Measurements from ENCODE around the gene SAFB. TPM values are rescaled to one million over a fixed set of nuclear protein-coding genes. Genes with fewer than 3 reads are reported as not detected.

The SAFB gene
- polyA plus RNA-seq, 3 donors = 12.2 to 76.6 (median 23.1) TPM

DNA sequence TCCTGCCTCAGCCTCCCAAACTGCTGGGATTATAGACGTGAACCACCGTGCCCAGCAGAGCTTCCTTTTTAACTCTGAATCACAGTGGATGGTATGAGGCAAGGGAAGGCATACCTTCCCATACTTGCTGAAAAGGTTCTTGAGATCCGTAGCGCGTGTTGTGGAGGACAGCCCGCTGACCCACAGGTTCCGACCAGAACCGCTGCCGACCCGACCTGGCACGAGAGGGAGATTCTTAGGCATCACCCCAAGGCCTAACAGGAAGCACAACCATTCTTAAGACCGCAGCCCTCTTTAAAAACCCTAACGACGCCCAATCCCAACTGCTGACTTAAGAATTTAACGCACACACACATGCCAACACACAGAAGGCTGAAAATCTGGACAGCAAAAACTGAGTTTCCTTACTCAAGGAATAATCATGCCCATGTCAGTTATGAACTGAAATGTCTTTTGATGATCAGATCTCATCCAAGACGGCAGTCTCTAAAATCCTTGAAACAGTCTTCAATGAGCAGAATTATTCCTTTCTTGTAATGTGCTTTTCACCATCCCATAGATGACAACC is 12.9 kb upstream of the SAFB start:
- Histone ChIP-seq H3K4me3 (replicated peaks in 1 of 3; ENCODE audit: low read depth in 2 of 3, low read length in 3 of 3) (no peak overlapping the region), H3K9me3 (replicated peaks in 1 of 2; ENCODE audit: control insufficient read depth in 1 of 2, insufficient read depth in 1 of 2, low read length in 2 of 2) (no peaks in the 10 kb centered on the region), H2AFZ (ENCODE audit: insufficient read depth, low read depth, low read length, poor library complexity, severe bottlenecking) (no peak overlapping the region), H3K36me3 (replicated peaks in 1 of 2; ENCODE audit: control insufficient read depth in 1 of 2, insufficient read depth in 2 of 2, low read length in 2 of 2) (peaks cover 88 to 95% of the 10 kb centered on the region in 2 donors), H3K9ac (ENCODE audit: insufficient read depth, low read length, poor library complexity, severe bottlenecking) (no peak overlapping the region), H4K20me1 (ENCODE audit: insufficient read depth, low read length) (peaks cover 90% of the 10 kb centered on the region), H3K4me2 (replicated peaks; ENCODE audit: extremely low read depth, low read length, poor library complexity, severe bottlenecking) (no peak overlapping the region), H3K27ac (ENCODE audit: low read depth in 1 of 2, low read length in 2 of 2) (no peak overlapping the region), H3K27me3 (ENCODE audit: control insufficient read depth in 2 of 2, insufficient read depth in 2 of 2, low read length in 2 of 2) (no peaks in the 10 kb centered on the region), H3K79me2 (ENCODE audit: insufficient read depth, low read length) (peaks cover 65% of the 10 kb centered on the region), H3K4me1 (ENCODE audit: control insufficient read depth in 1 of 2, insufficient read depth in 2 of 2, low read length in 2 of 2) (no peaks in the 10 kb centered on the region)
- no peak for DNase-seq
- Mint-ChIP-seq H3K4me3 (no peak overlapping the region), H3K27ac (peak overlapping the region in 2 of 7 donors; percentile 9 to 12), H3K36me3 (peaks cover 91 to 94% of the 10 kb centered on the region in 2 donors), H3K27me3 (ENCODE audit: low read depth in 3 of 3) (no peaks in the 10 kb centered on the region), H3K9me3 (no peaks in the 10 kb centered on the region), H3K4me1 (no peaks in the 10 kb centered on the region)
- WGBS (ENCODE audit: insufficient coverage) = over 99% methylated on average over 14 of the region's 16 CpGs
- TF ChIP-seq, protein P1, sequence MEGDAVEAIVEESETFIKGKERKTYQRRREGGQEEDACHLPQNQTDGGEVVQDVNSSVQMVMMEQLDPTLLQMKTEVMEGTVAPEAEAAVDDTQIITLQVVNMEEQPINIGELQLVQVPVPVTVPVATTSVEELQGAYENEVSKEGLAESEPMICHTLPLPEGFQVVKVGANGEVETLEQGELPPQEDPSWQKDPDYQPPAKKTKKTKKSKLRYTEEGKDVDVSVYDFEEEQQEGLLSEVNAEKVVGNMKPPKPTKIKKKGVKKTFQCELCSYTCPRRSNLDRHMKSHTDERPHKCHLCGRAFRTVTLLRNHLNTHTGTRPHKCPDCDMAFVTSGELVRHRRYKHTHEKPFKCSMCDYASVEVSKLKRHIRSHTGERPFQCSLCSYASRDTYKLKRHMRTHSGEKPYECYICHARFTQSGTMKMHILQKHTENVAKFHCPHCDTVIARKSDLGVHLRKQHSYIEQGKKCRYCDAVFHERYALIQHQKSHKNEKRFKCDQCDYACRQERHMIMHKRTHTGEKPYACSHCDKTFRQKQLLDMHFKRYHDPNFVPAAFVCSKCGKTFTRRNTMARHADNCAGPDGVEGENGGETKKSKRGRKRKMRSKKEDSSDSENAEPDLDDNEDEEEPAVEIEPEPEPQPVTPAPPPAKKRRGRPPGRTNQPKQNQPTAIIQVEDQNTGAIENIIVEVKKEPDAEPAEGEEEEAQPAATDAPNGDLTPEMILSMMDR (IDR thresholded peaks at IDR 0.05) = no peak
- intact Hi-C loops (cut with micrococcal nuclease) = no loop called here

DNA sequence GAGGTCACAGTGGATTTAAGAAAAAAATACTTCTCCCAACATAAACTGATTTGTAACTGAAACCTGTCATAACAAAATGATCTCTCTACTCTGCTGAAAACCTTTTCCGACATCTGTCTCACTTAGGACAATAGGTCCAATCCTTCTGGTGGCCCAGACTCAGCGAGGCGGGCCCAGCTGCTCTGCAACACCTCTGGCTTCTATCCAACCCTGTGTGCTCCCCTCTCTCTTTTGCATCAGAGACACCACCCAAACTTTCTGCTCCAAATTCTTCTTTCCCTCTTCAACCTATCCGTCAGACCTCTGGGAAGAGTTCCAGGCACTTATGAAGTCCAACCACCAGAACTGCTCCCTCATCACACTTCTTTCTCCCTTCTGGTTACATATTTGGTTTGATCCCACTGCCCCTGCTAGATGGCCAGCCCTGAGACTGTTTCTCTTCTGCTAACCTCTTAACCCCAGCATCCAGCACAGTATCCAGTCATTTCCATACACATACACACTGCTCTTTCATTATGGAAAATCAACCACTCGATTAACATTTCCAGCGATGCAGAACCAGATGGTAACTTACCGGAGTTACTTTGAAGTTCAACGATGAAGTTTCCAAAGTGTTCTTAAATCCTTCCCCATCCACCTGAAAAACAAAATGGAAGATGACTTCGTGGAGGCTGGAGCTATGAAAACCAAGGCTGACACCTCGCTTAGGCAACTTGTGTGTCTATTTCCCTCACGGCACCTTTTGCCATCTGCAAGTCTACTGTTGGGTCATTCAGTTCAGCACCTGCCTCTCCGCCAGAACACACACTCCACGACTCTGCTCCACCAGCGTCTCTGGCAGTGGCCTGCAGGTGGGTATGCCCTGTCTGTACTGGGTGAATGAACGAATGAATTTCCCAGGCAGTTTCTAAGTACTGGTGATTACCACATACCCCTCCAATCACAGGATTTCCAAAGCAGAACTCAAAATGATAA is 9.7 kb upstream of the SAFB start:
- H3K9ac ChIP-seq (ENCODE audit: insufficient read depth, low read length, poor library complexity, severe bottlenecking) = no peak overlapping the region
- H3K27ac Mint-ChIP-seq = peak overlapping the region in 3 of 7 donors; percentile 26 to 52 (median 30)

More for the DNA sequence above, 9.7 kb upstream of the SAFB start:
- no peaks in the 10 kb centered on the region for H3K9me3 ChIP-seq (replicated peaks in 1 of 2; ENCODE audit: control insufficient read depth in 1 of 2, insufficient read depth in 1 of 2, low read length in 2 of 2)
- H3K4me1 Mint-ChIP-seq = no peaks in the 10 kb centered on the region
- WGBS (ENCODE audit: insufficient coverage) = 95% methylated on average over 11 of the region's 15 CpGs
- peaks cover 65% of the 10 kb centered on the region for H3K79me2 ChIP-seq (ENCODE audit: insufficient read depth, low read length)
- TF ChIP-seq, protein P1 (IDR thresholded peaks at IDR 0.05) = no peak
- intact Hi-C loops (cut with micrococcal nuclease) = no loop called here
- H3K27me3 ChIP-seq (ENCODE audit: control insufficient read depth in 2 of 2, insufficient read depth in 2 of 2, low read length in 2 of 2) = no peaks in the 10 kb centered on the region
- peaks cover 88 to 93% of the 10 kb centered on the region in 2 donors for H3K36me3 Mint-ChIP-seq
- no peak overlapping the region for H3K4me3 ChIP-seq (replicated peaks in 1 of 3; ENCODE audit: low read depth in 2 of 3, low read length in 3 of 3)
- H3K36me3 ChIP-seq (replicated peaks in 1 of 2; ENCODE audit: control insufficient read depth in 1 of 2, insufficient read depth in 2 of 2, low read length in 2 of 2) = peaks cover 89 to 95% of the 10 kb centered on the region in 2 donors
- no peak overlapping the region for H3K27ac ChIP-seq (ENCODE audit: low read depth in 1 of 2, low read length in 2 of 2)
- no peaks in the 10 kb centered on the region for H3K27me3 Mint-ChIP-seq (ENCODE audit: low read depth in 3 of 3)
- H3K4me1 ChIP-seq (ENCODE audit: control insufficient read depth in 1 of 2, insufficient read depth in 2 of 2, low read length in 2 of 2) = no peaks in the 10 kb centered on the region
- peaks cover 90% of the 10 kb centered on the region for H4K20me1 ChIP-seq (ENCODE audit: insufficient read depth, low read length)
- H2AFZ ChIP-seq (ENCODE audit: insufficient read depth, low read depth, low read length, poor library complexity, severe bottlenecking) = no peak overlapping the region
- H3K4me3 Mint-ChIP-seq = no peak overlapping the region
- H3K9me3 Mint-ChIP-seq = no peaks in the 10 kb centered on the region
- H3K4me2 ChIP-seq (replicated peaks; ENCODE audit: extremely low read depth, low read length, poor library complexity, severe bottlenecking) = no peak overlapping the region
- DNase-seq = no peak

All from CD14-positive monocyte (primary cell).